HUES48 (cell line): ENCODE measurements around the gene IQSEC1.
A peak's percentile ranks its signal among the peaks of the same experiment; 100 is the strongest.

Source experiments
- H3K27ac ChIP-seq: one replicate; pipeline ENCODE4 v1.7.0; 2013; ENCODE audit warnings: low read depth, low read length, inconsistent platforms
- H3K27me3 ChIP-seq: 2 replicates; pipeline ENCODE4 v1.6.1; 2013; ENCODE audit warnings: mild to moderate bottlenecking, low read length; ENCODE audit not compliant: control insufficient read depth, insufficient read depth
- H3K36me3 ChIP-seq: 2 replicates; pipeline ENCODE4 v1.6.1; 2013; ENCODE audit warnings: low read length; ENCODE audit not compliant: control insufficient read depth, insufficient read depth
- H3K4me1 ChIP-seq: 2 replicates; pipeline ENCODE4 v1.6.1; 2013; ENCODE audit warnings: mild to moderate bottlenecking, low read length; ENCODE audit not compliant: control insufficient read depth, insufficient read depth
- H3K4me3 ChIP-seq: 2 replicates; pipeline ENCODE4 v1.5.1; 2013; ENCODE audit warnings: mild to moderate bottlenecking, low read depth, low read length
- H3K9ac ChIP-seq: 2 replicates; pipeline ENCODE4 v1.6.1; 2013; ENCODE audit warnings: mild to moderate bottlenecking, low read depth, low read length, moderate library complexity
- H3K9me3 ChIP-seq: 2 replicates; pipeline ENCODE4 v1.6.1; 2013; ENCODE audit warnings: low read length; ENCODE audit not compliant: control insufficient read depth, insufficient read depth

The IQSEC1 gene

DNA sequence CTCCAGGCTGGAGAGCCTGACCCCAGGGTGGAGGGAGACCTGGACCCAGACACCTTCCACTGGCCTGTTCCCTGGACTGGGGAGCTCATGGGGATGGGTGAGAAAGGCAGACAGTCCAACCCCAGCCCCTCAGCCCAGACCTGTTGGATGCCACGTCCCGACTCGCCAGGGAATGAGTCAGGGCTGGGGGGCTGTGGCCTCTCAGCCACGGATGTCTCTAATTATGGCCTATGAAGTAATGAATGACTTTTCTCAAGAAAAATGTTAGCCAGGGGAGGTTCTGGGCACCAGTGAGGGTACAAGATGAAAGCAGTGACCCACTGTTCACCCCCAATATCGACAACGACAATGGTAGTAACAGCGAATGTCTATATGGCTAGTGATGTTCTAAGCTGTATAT lies 124.9 kb downstream of the IQSEC1 start:
- H3K4me1 ChIP-seq = no peaks in the 10 kb centered on the region
- H3K27ac ChIP-seq = no peak overlapping the region

DNA sequence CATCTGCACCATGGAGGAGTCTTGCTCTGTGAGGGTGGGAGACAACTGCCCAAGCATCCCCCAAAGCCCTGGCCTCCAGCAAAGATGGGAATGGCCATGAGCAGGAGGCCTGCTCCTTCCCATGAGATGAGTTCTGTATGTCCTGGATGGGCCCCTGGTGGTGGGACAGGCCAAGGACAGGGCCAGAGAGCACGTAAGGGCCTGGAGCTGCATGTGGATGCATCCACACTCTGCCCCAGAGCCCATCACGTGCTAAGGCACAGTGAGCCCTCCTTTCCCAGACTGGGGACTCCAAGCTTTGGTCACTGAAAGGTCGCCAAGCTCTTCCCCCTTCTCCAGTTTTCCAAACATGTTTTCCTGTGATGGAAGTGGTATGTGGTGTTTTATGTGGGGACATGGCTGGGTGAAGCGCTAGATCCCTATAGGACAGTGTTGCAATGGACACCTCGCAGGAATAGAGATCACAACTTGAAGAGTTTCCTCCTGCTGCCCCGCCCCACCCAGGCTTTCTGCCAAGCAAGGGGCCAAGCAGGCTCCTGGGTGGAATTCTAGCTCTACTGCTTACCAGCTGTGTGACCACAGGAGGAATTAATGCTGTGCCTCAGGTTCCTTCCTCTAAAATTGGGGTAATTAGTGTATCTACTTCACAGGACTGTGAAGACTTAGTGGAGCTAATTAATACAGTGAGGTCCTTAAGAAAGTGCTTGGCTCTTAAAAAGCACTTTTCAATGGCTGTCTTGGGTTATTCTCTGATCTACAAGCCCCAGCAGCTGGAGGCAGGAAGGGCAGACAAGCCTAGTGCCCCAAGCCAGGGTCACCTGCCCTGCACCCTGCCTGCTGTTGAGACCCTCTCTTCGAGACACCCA lies 125.5 kb downstream of the IQSEC1 start:
- Histone ChIP-seq H3K4me3 (no peak overlapping the region), H3K27me3 (no peaks in the 10 kb centered on the region), H3K27ac (no peak overlapping the region), H3K36me3 (no peaks in the 10 kb centered on the region), H3K9me3 (no peaks in the 10 kb centered on the region), H3K4me1 (no peaks in the 10 kb centered on the region), H3K9ac (no peak overlapping the region)

More for the DNA sequence above, 124.9 kb downstream of the IQSEC1 start:
- Histone ChIP-seq H3K27me3 (no peaks in the 10 kb centered on the region), H3K36me3 (no peaks in the 10 kb centered on the region), H3K9me3 (no peaks in the 10 kb centered on the region), H3K4me3 (no peak overlapping the region), H3K9ac (no peak overlapping the region)

- no peaks in the 10 kb centered on the region for H3K9me3 ChIP-seq
- H3K27me3 ChIP-seq = no peaks in the 10 kb centered on the region
- H3K9ac ChIP-seq = no peak overlapping the region
- no peak overlapping the region for H3K27ac ChIP-seq
- H3K4me3 ChIP-seq = no peak overlapping the region
- no peaks in the 10 kb centered on the region for H3K36me3 ChIP-seq
- H3K4me1 ChIP-seq = no peaks in the 10 kb centered on the region
Measured at GRCh38 chr3:12946649-12947316, 126.4 kb downstream of the IQSEC1 start.

DNA sequence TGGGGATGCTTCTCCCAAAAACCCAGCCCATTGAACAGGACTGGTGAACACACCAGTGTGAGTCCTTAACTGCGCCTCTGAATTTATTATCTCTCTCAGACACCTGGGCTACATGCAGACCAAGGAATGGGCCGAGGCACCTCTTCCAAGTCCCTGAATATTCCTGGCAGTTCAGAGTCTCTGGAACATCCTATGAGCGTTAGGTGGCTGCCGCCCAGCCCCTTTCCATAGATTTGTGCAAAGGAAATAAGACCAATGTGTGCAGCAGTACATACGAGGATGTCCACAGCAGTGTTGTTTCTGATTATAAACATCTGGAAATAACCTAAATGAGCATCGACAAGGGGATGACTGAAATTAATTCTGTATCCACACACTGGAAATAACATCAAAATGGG lies 127.0 kb downstream of the IQSEC1 start:
- Histone ChIP-seq H3K9me3 (no peaks in the 10 kb centered on the region), H3K27ac (no peak overlapping the region), H3K4me3 (no peak overlapping the region), H3K27me3 (no peaks in the 10 kb centered on the region), H3K4me1 (no peaks in the 10 kb centered on the region), H3K36me3 (peaks cover 5% of the 10 kb centered on the region), H3K9ac (no peak overlapping the region)

GRCh38 chr3:12944849-12945248 lies 128.4 kb downstream of the IQSEC1 start:
- H3K27ac ChIP-seq = peak overlapping the region; percentile 5
- H3K9me3 ChIP-seq = no peaks in the 10 kb centered on the region
- H3K4me1 ChIP-seq = no peaks in the 10 kb centered on the region
- no peak overlapping the region for H3K9ac ChIP-seq
- H3K27me3 ChIP-seq = no peaks in the 10 kb centered on the region
- no peak overlapping the region for H3K4me3 ChIP-seq
- peaks cover 7% of the 10 kb centered on the region for H3K36me3 ChIP-seq

DNA sequence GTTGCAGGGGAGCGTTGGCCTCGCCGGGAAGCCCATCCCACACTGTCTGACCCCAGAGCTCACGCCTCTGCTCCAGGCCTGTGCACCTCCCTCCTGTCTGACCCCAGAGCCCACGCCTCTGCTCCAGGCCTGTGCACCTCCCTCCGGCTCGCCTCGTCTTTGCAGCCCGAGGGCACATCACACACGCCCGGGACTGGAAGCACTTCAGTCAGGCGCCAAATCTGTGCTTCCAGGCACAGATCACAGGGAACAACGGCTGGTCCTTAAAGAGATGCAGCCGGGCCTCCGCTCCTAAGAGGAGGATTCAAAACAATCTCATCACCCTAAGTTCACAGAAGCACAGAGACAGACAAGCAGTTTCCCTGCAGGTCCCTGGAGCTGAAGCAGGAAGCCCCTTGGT lies 128.8 kb downstream of the IQSEC1 start:
- H3K9ac ChIP-seq = no peak overlapping the region
- peaks cover 7% of the 10 kb centered on the region for H3K36me3 ChIP-seq
- peak overlapping the region; percentile 5 for H3K27ac ChIP-seq
- no peaks in the 10 kb centered on the region for H3K27me3 ChIP-seq
- H3K9me3 ChIP-seq = no peaks in the 10 kb centered on the region
- H3K4me3 ChIP-seq = no peak overlapping the region
- no peaks in the 10 kb centered on the region for H3K4me1 ChIP-seq

- Histone ChIP-seq H3K4me1 (no peaks in the 10 kb centered on the region), H3K4me3 (no peak overlapping the region), H3K36me3 (peaks cover 12% of the 10 kb centered on the region), H3K9me3 (no peaks in the 10 kb centered on the region), H3K9ac (no peak overlapping the region), H3K27ac (no peak overlapping the region), H3K27me3 (no peaks in the 10 kb centered on the region)
Measured at GRCh38 chr3:12943124-12944021, 129.9 kb downstream of the IQSEC1 start.

DNA sequence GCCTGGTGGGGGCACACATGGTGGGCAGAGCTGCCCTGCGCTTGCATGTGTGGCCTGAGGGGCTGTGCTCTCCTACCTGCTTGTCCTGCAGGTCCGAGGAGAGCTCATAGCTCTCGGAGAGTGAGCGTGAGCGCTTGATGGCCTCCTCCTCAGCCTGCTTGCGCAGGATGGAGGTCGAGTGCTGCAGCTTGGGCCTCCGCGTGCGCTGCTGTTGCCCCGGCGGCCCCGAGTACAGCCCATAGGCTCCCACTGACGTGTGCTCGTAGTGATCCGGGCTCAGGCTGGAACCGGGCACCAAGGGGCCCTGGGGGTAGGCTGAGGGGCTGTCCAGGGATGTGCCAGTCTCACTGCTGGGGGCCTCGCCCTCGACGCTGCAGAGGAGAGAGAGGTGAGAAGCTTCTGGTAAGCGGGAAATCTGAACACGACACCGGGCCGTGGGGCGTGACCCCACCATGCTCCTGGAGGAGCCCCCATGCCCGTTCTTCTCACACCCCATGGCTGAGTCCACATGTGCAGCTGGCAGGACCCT lies 131.7 kb downstream of the IQSEC1 start:
- Histone ChIP-seq H3K9ac (no peak overlapping the region), H3K27ac (no peak overlapping the region), H3K36me3 (peaks cover 12% of the 10 kb centered on the region), H3K4me1 (no peaks in the 10 kb centered on the region), H3K4me3 (no peak overlapping the region), H3K27me3 (no peaks in the 10 kb centered on the region), H3K9me3 (no peaks in the 10 kb centered on the region)

DNA sequence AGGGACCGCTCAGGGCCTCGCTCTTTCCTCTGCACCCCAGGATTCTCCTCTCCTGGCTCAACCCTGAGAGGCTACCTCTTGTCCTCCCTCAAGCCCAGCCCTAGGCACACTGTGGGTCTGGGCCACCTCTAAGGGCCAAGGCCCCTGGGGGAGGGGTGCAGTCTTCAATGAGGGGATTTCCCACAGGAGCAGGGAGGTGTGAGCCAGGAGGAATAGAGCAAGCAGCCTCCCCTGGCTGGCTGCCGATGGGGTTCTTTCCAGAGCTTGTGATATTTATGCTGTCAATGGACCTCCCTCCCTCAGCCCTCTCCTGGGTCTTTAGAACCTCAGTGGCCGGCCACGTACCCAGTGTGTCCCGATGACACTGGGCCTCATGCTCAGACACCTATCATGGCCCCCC lies 132.4 kb downstream of the IQSEC1 start:
- H3K27ac ChIP-seq = no peak overlapping the region
- no peaks in the 10 kb centered on the region for H3K27me3 ChIP-seq
- H3K9me3 ChIP-seq = no peaks in the 10 kb centered on the region
- no peaks in the 10 kb centered on the region for H3K4me1 ChIP-seq
- H3K4me3 ChIP-seq = no peak overlapping the region
- peaks cover 19% of the 10 kb centered on the region for H3K36me3 ChIP-seq
- no peak overlapping the region for H3K9ac ChIP-seq

DNA sequence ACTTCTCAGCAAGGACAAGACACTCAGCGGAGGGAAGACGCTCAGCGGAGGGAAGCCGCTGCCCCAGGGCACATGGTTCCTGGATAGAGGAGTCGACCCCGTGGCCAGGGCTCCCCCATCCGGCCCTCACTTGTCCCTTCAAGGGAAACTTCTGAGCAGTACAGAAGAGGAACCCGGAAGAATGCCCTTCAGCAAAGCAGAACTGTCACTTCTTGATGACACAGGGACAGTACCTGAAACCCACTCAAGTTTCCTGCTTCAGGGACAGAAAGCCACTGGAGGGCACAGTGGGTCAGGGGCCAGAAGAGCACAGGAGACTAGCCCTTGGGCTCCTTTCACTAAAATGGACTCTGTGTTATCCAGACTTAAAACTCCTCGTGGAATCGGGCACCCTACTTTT lies 134.1 kb downstream of the IQSEC1 start:
- H3K4me3 ChIP-seq = no peak overlapping the region
- no peaks in the 10 kb centered on the region for H3K9me3 ChIP-seq
- H3K36me3 ChIP-seq = peaks cover 29% of the 10 kb centered on the region
- no peaks in the 10 kb centered on the region for H3K4me1 ChIP-seq
- H3K27ac ChIP-seq = no peak overlapping the region
- no peak overlapping the region for H3K9ac ChIP-seq
- H3K27me3 ChIP-seq = no peaks in the 10 kb centered on the region
